ENCODE results near the gene LIX1L.

- TF ChIP-seq POLR2A (IDR thresholded peaks at IDR 0.05): no peak
- TF ChIP-seq, protein P1, sequence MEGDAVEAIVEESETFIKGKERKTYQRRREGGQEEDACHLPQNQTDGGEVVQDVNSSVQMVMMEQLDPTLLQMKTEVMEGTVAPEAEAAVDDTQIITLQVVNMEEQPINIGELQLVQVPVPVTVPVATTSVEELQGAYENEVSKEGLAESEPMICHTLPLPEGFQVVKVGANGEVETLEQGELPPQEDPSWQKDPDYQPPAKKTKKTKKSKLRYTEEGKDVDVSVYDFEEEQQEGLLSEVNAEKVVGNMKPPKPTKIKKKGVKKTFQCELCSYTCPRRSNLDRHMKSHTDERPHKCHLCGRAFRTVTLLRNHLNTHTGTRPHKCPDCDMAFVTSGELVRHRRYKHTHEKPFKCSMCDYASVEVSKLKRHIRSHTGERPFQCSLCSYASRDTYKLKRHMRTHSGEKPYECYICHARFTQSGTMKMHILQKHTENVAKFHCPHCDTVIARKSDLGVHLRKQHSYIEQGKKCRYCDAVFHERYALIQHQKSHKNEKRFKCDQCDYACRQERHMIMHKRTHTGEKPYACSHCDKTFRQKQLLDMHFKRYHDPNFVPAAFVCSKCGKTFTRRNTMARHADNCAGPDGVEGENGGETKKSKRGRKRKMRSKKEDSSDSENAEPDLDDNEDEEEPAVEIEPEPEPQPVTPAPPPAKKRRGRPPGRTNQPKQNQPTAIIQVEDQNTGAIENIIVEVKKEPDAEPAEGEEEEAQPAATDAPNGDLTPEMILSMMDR (IDR thresholded peaks at IDR 0.05): no peak
Observed at GRCh38 chr1:145986551-145986950, 28.7 kb upstream of the LIX1L start.
